Measurements from ENCODE around the gene DOCK9.

The DOCK9 gene

GRCh38 chr13:98987275-98987674, 9.4 kb upstream of the DOCK9 start:
- no peaks in the 10 kb centered on the region for H3K4me1 ChIP-seq (ENCODE audit: control insufficient read depth, insufficient read depth, low read length)
- H3K27ac ChIP-seq (ENCODE audit: insufficient read depth, low read depth, low read length, poor library complexity, severe bottlenecking): no peak overlapping the region
- no peaks in the 10 kb centered on the region for H3K9me3 ChIP-seq (ENCODE audit: control insufficient read depth, low read length)
- 77 to 88% methylated on average over 5 to 6 of the region's 6 CpGs for WGBS, 2 experiments
- no peaks in the 10 kb centered on the region for H3K36me3 ChIP-seq (ENCODE audit: control insufficient read depth, insufficient read depth, low read length)
- no peaks in the 10 kb centered on the region for H3K27me3 ChIP-seq (ENCODE audit: control insufficient read depth, insufficient read depth, low read length, poor library complexity, severe bottlenecking)
- H3K4me3 ChIP-seq (ENCODE audit: insufficient read depth, low read depth, low read length): no peak overlapping the region

- Histone ChIP-seq H3K36me3 (ENCODE audit: control insufficient read depth, insufficient read depth, low read length) (no peaks in the 10 kb centered on the region), H3K27me3 (ENCODE audit: control insufficient read depth, insufficient read depth, low read length, poor library complexity, severe bottlenecking) (no peaks in the 10 kb centered on the region), H3K4me1 (ENCODE audit: control insufficient read depth, insufficient read depth, low read length) (no peaks in the 10 kb centered on the region), H3K27ac (ENCODE audit: insufficient read depth, low read depth, low read length, poor library complexity, severe bottlenecking) (no peak overlapping the region), H3K9me3 (ENCODE audit: control insufficient read depth, low read length) (no peaks in the 10 kb centered on the region), H3K4me3 (ENCODE audit: insufficient read depth, low read depth, low read length) (no peak overlapping the region)
- WGBS, 2 experiments: 89 to 91% methylated on average over 7 to 8 of the region's 8 CpGs
Measured at GRCh38 chr13:98986226-98986846, 8.5 kb upstream of the DOCK9 start.

GRCh38 chr13:98985591-98985990, 7.7 kb upstream of the DOCK9 start:
- H3K4me3 ChIP-seq (ENCODE audit: insufficient read depth, low read depth, low read length): no peak overlapping the region
- WGBS, 2 experiments: 90 to 94% methylated on average over 4 to 6 of the region's 6 CpGs
- no peaks in the 10 kb centered on the region for H3K27me3 ChIP-seq (ENCODE audit: control insufficient read depth, insufficient read depth, low read length, poor library complexity, severe bottlenecking)

GRCh38 chr13:98984983-98985382, 7.1 kb upstream of the DOCK9 start:
- Histone ChIP-seq H3K4me3 (ENCODE audit: insufficient read depth, low read depth, low read length) (no peak overlapping the region), H3K4me1 (ENCODE audit: control insufficient read depth, insufficient read depth, low read length) (no peaks in the 10 kb centered on the region), H3K36me3 (ENCODE audit: control insufficient read depth, insufficient read depth, low read length) (no peaks in the 10 kb centered on the region), H3K9me3 (ENCODE audit: control insufficient read depth, low read length) (no peaks in the 10 kb centered on the region), H3K27ac (ENCODE audit: insufficient read depth, low read depth, low read length, poor library complexity, severe bottlenecking) (no peak overlapping the region), H3K27me3 (ENCODE audit: control insufficient read depth, insufficient read depth, low read length, poor library complexity, severe bottlenecking) (no peaks in the 10 kb centered on the region)
- WGBS, 2 experiments: 74 to 85% methylated on average over 4 of the region's 4 CpGs

More at GRCh38 chr13:98985591-98985990, 7.7 kb upstream of the DOCK9 start:
- Histone ChIP-seq H3K9me3 (ENCODE audit: control insufficient read depth, low read length) (no peaks in the 10 kb centered on the region), H3K27ac (ENCODE audit: insufficient read depth, low read depth, low read length, poor library complexity, severe bottlenecking) (no peak overlapping the region), H3K36me3 (ENCODE audit: control insufficient read depth, insufficient read depth, low read length) (no peaks in the 10 kb centered on the region), H3K4me1 (ENCODE audit: control insufficient read depth, insufficient read depth, low read length) (no peaks in the 10 kb centered on the region)

- H3K27ac ChIP-seq (ENCODE audit: insufficient read depth, low read depth, low read length, poor library complexity, severe bottlenecking): no peak overlapping the region
- no peak overlapping the region for H3K4me3 ChIP-seq (ENCODE audit: insufficient read depth, low read depth, low read length)
- WGBS, 2 experiments: 88 to 97% methylated on average over 2 of the region's 2 CpGs
- no peaks in the 10 kb centered on the region for H3K4me1 ChIP-seq (ENCODE audit: control insufficient read depth, insufficient read depth, low read length)
- no peaks in the 10 kb centered on the region for H3K9me3 ChIP-seq (ENCODE audit: control insufficient read depth, low read length)
- H3K36me3 ChIP-seq (ENCODE audit: control insufficient read depth, insufficient read depth, low read length): no peaks in the 10 kb centered on the region
- H3K27me3 ChIP-seq (ENCODE audit: control insufficient read depth, insufficient read depth, low read length, poor library complexity, severe bottlenecking): no peaks in the 10 kb centered on the region
Measured at GRCh38 chr13:98984118-98984517, 6.3 kb upstream of the DOCK9 start.

GRCh38 chr13:98983182-98983581, 5.3 kb upstream of the DOCK9 start:
- Histone ChIP-seq H3K27me3 (ENCODE audit: control insufficient read depth, insufficient read depth, low read length, poor library complexity, severe bottlenecking) (no peaks in the 10 kb centered on the region), H3K4me1 (ENCODE audit: control insufficient read depth, insufficient read depth, low read length) (peaks cover under 1% of the 10 kb centered on the region), H3K36me3 (ENCODE audit: control insufficient read depth, insufficient read depth, low read length) (no peaks in the 10 kb centered on the region), H3K4me3 (ENCODE audit: insufficient read depth, low read depth, low read length) (no peak overlapping the region), H3K9me3 (ENCODE audit: control insufficient read depth, low read length) (no peaks in the 10 kb centered on the region), H3K27ac (ENCODE audit: insufficient read depth, low read depth, low read length, poor library complexity, severe bottlenecking) (no peak overlapping the region)
- WGBS, 2 experiments: 71 to 81% methylated on average over 4 to 5 of the region's 5 CpGs

GRCh38 chr13:98981369-98982080, 3.7 kb upstream of the DOCK9 start:
- peaks cover 13% of the 10 kb centered on the region for H3K4me1 ChIP-seq (ENCODE audit: control insufficient read depth, insufficient read depth, low read length)
- H3K4me3 ChIP-seq (ENCODE audit: insufficient read depth, low read depth, low read length): no peak overlapping the region
- no peaks in the 10 kb centered on the region for H3K36me3 ChIP-seq (ENCODE audit: control insufficient read depth, insufficient read depth, low read length)
- H3K9me3 ChIP-seq (ENCODE audit: control insufficient read depth, low read length): no peaks in the 10 kb centered on the region
- WGBS, 2 experiments: 96 to 97% methylated on average over 8 to 9 of the region's 9 CpGs
- no peak overlapping the region for H3K27ac ChIP-seq (ENCODE audit: insufficient read depth, low read depth, low read length, poor library complexity, severe bottlenecking)
- no peaks in the 10 kb centered on the region for H3K27me3 ChIP-seq (ENCODE audit: control insufficient read depth, insufficient read depth, low read length, poor library complexity, severe bottlenecking)

- Histone ChIP-seq H3K4me1 (ENCODE audit: control insufficient read depth, insufficient read depth, low read length) (peaks cover 19% of the 10 kb centered on the region), H3K9me3 (ENCODE audit: control insufficient read depth, low read length) (no peaks in the 10 kb centered on the region), H3K27me3 (ENCODE audit: control insufficient read depth, insufficient read depth, low read length, poor library complexity, severe bottlenecking) (no peaks in the 10 kb centered on the region), H3K4me3 (ENCODE audit: insufficient read depth, low read depth, low read length) (no peak overlapping the region), H3K36me3 (ENCODE audit: control insufficient read depth, insufficient read depth, low read length) (no peaks in the 10 kb centered on the region), H3K27ac (ENCODE audit: insufficient read depth, low read depth, low read length, poor library complexity, severe bottlenecking) (no peak overlapping the region)
- WGBS, 2 experiments: 86 to 90% methylated on average over 8 to 9 of the region's 9 CpGs
Measured at GRCh38 chr13:98979012-98979660, 1.3 kb upstream of the DOCK9 start.

- Histone ChIP-seq H3K36me3 (ENCODE audit: control insufficient read depth, insufficient read depth, low read length) (no peaks in the 10 kb centered on the region), H3K27me3 (ENCODE audit: control insufficient read depth, insufficient read depth, low read length, poor library complexity, severe bottlenecking) (no peaks in the 10 kb centered on the region), H3K4me3 (ENCODE audit: insufficient read depth, low read depth, low read length) (no peak overlapping the region), H3K27ac (ENCODE audit: insufficient read depth, low read depth, low read length, poor library complexity, severe bottlenecking) (no peak overlapping the region), H3K4me1 (ENCODE audit: control insufficient read depth, insufficient read depth, low read length) (peaks cover 19% of the 10 kb centered on the region), H3K9me3 (ENCODE audit: control insufficient read depth, low read length) (no peaks in the 10 kb centered on the region)
- 88 to 96% methylated on average over 3 of the region's 3 CpGs for WGBS, 2 experiments
Measured at GRCh38 chr13:98978280-98978679, 416 bp upstream of the DOCK9 start.

- H3K4me1 ChIP-seq (ENCODE audit: control insufficient read depth, insufficient read depth, low read length): peaks cover 29% of the 10 kb centered on the region
- 70 to 76% methylated on average over 2 of the region's 2 CpGs for WGBS, 2 experiments
- H3K36me3 ChIP-seq (ENCODE audit: control insufficient read depth, insufficient read depth, low read length): no peaks in the 10 kb centered on the region
- H3K4me3 ChIP-seq (ENCODE audit: insufficient read depth, low read depth, low read length): no peak overlapping the region
- H3K9me3 ChIP-seq (ENCODE audit: control insufficient read depth, low read length): no peaks in the 10 kb centered on the region
- H3K27ac ChIP-seq (ENCODE audit: insufficient read depth, low read depth, low read length, poor library complexity, severe bottlenecking): no peak overlapping the region
- H3K27me3 ChIP-seq (ENCODE audit: control insufficient read depth, insufficient read depth, low read length, poor library complexity, severe bottlenecking): no peaks in the 10 kb centered on the region
Measured at GRCh38 chr13:98976941-98977340, 923 bp downstream of the DOCK9 start.
